A673 (cell line): Measurements from ENCODE around the gene LDLRAP1. TPM values are rescaled to one million over a fixed set of nuclear protein-coding genes. Genes with fewer than 3 reads are reported as not detected.
"Not testable (repeated sequence)": the region's sequence is repeated elsewhere in the genome, so short reads cannot be mapped to it uniquely, and the experiment has no call there.

Experiments
- BruUV-seq: library from RNA; stranded (reverse); fragments of 400-500 nt; replicated peaks from 2 replicates; lab custom pipeline; 2021; lab: Mats Ljungman, UMichigan
- CTCF ChIA-PET: fragments of 300-600 bp; sonication (Branson Sonifier 250); formaldehyde crosslinking; loops from one replicate; lab custom pipeline; 2022; ENCODE audit warnings: antibody characterized with exemption; lab: Charles Lee
- POLR2A ChIA-PET: fragments of 300-600 bp; sonication (Branson Sonifier 250); formaldehyde crosslinking; loops from one replicate; lab custom pipeline; 2022; ENCODE audit warnings: antibody characterized with exemption; ENCODE audit not compliant: low non-redundant PET; lab: Charles Lee
- DNase-seq: peaks from one replicate; pipeline ENCODE4 v3.0.0-alpha.2; 2015; ENCODE audit warnings: low spot score
- H3K27ac ChIP-seq: fragments of 200-600 bp; sonication (generic); 2 replicates; pipeline ENCODE4 v1.5.1; 2016; ENCODE audit warnings: mixed run types, low read depth, mild to moderate bottlenecking, mixed read lengths, antibody characterized with exemption, low read length; ENCODE audit not compliant: poor library complexity, severe bottlenecking
- H3K27me3 ChIP-seq: fragments of 200-600 bp; sonication (generic); replicated peaks from 2 replicates; pipeline ENCODE4 v1.6.1; 2017; ENCODE audit warnings: mixed run types, low read depth, mild to moderate bottlenecking, mixed read lengths, antibody characterized with exemption, low read length; ENCODE audit not compliant: insufficient read depth, poor library complexity
- H3K36me3 ChIP-seq: fragments of 200-600 bp; sonication (generic); 2 replicates; pipeline ENCODE4 v1.6.1; 2016; ENCODE audit warnings: mixed run types, mild to moderate bottlenecking, mixed read lengths, antibody characterized with exemption, low read length; ENCODE audit not compliant: insufficient read depth, poor library complexity, severe bottlenecking
- H3K4me1 ChIP-seq: fragments of 200-600 bp; sonication (generic); 2 replicates; pipeline ENCODE4 v1.6.1; 2017; ENCODE audit warnings: mixed run types, mild to moderate bottlenecking, mixed read lengths, antibody characterized with exemption, low read length; ENCODE audit not compliant: insufficient read depth, poor library complexity, severe bottlenecking
- H3K4me3 ChIP-seq: fragments of 200-600 bp; sonication (generic); 2 replicates; pipeline ENCODE4 v1.5.1; 2016; ENCODE audit warnings: low read depth, mixed run types, mild to moderate bottlenecking, mixed read lengths, low read length; ENCODE audit not compliant: poor library complexity, severe bottlenecking
- H3K9me3 ChIP-seq: fragments of 200-600 bp; sonication (generic); 2 replicates; pipeline ENCODE4 v1.6.1; 2016; ENCODE audit warnings: mixed run types, low read depth, mild to moderate bottlenecking, mixed read lengths, antibody characterized with exemption, low read length; ENCODE audit not compliant: poor library complexity, severe bottlenecking
- CTCF ChIP-seq: fragments of 300-800, 200-600 bp; sonication (generic); conservative IDR thresholded peaks from 2 replicates; pipeline ENCODE4 v1.5.1; 2017; ENCODE audit warnings: low read depth, mild to moderate bottlenecking, antibody characterized with exemption, low read length, moderate library complexity, mixed read lengths
- EZH2 ChIP-seq: fragments of 200-600 bp; sonication (generic); IDR thresholded peaks from 2 replicates; pipeline ENCODE4 v1.6.1; 2017; ENCODE audit warnings: borderline replicate concordance, low read depth, mild to moderate bottlenecking, mixed read lengths, antibody characterized with exemption, low read length; ENCODE audit not compliant: poor library complexity, severe bottlenecking
- intact Hi-C: fragments of 100-400 bp; cut with micrococcal nuclease; formaldehyde crosslinking; loops from one replicate; pipeline ENCODE4 v1.10.0; 2022; ENCODE audit not compliant: unreplicated experiment
- total RNA-seq: library from RNA; stranded (reverse); gene quantifications from 2 replicates; pipeline ENCODE4 v1.2.3, GENCODE V29; 2021

The LDLRAP1 gene
- total RNA-seq, 1 experiment from 2014 or later = 5.5 TPM

- H3K4me3 ChIP-seq = no peak overlapping the region
- no TSS peak for BruUV-seq
- no peaks in the 10 kb centered on the region for H3K9me3 ChIP-seq
- TF ChIP-seq CTCF (no peak), EZH2 (no peak)
- no peaks in the 10 kb centered on the region for H3K4me1 ChIP-seq
- no peak for DNase-seq
- intact Hi-C loops = no loop called here
- H3K36me3 ChIP-seq = no peaks in the 10 kb centered on the region
- CTCF ChIA-PET = no interaction called here
- no peaks in the 10 kb centered on the region for H3K27me3 ChIP-seq
- POLR2A ChIA-PET = no interaction called here
- no peak overlapping the region for H3K27ac ChIP-seq
Measured at GRCh38 chr1:25583519-25584370, 40.3 kb downstream of the LDLRAP1 start.

GRCh38 chr1:25586181-25586588 lies 42.8 kb downstream of the LDLRAP1 start:
- H3K4me1 ChIP-seq = no peaks in the 10 kb centered on the region
- DNase-seq = no peak
- intact Hi-C loops = no loop called here
- BruUV-seq = no TSS peak
- H3K36me3 ChIP-seq = no peaks in the 10 kb centered on the region
- H3K4me3 ChIP-seq = no peak overlapping the region
- no peak for TF ChIP-seq CTCF
- no peak for TF ChIP-seq EZH2
- no peak overlapping the region for H3K27ac ChIP-seq
- no peaks in the 10 kb centered on the region for H3K27me3 ChIP-seq
- no peaks in the 10 kb centered on the region for H3K9me3 ChIP-seq
- CTCF ChIA-PET = interaction anchor here (0.6 kb wide), 1 partner anchor 21 kb away, joined by 3 read pairs; no protein-coding TSS in a partner anchor
- POLR2A ChIA-PET = no interaction called here

- DNase-seq = no peak
- BruUV-seq = no TSS peak
- Histone ChIP-seq H3K27me3 (no peaks in the 10 kb centered on the region), H3K4me3 (no peak overlapping the region), H3K4me1 (no peaks in the 10 kb centered on the region), H3K9me3 (no peaks in the 10 kb centered on the region), H3K27ac (no peak overlapping the region), H3K36me3 (no peaks in the 10 kb centered on the region)
- no peak for TF ChIP-seq CTCF
- TF ChIP-seq EZH2 = no peak
- CTCF ChIA-PET = no interaction called here
- intact Hi-C loops = no loop called here
- POLR2A ChIA-PET = no interaction called here
Measured at GRCh38 chr1:25587290-25587689, 43.9 kb downstream of the LDLRAP1 start.

GRCh38 chr1:25588224-25588623 lies 44.8 kb downstream of the LDLRAP1 start:
- POLR2A ChIA-PET, H3K9me3 ChIP-seq, H3K4me1 ChIP-seq, BruUV-seq, H3K36me3 ChIP-seq, H3K27ac ChIP-seq, H3K4me3 ChIP-seq, CTCF ChIA-PET, H3K27me3 ChIP-seq, intact Hi-C loops, DNase-seq: not testable (repeated sequence)

- CTCF ChIA-PET, H3K27me3 ChIP-seq, POLR2A ChIA-PET, BruUV-seq, H3K4me3 ChIP-seq, H3K27ac ChIP-seq, H3K36me3 ChIP-seq, H3K9me3 ChIP-seq, DNase-seq, H3K4me1 ChIP-seq, intact Hi-C loops: not testable (repeated sequence)
Measured at GRCh38 chr1:25588786-25589185, 45.4 kb downstream of the LDLRAP1 start.
